Stomach smooth muscle (tissue), 2 donors: ENCODE measurements around the gene NPSR1.

Experiments used
- H3K27ac ChIP-seq: one replicate; pipeline ENCODE4 v1.7.0; 2013; ENCODE audit warnings: mild to moderate bottlenecking, low read length, inconsistent platforms
- H3K27me3 ChIP-seq, 2 donors: one replicate each; pipeline ENCODE4 v1.7.0; 2013; ENCODE audit warnings: low read length in 2 of 2; ENCODE audit not compliant: insufficient read depth in 2 of 2, control insufficient read depth in 1 of 2
- H3K36me3 ChIP-seq, 2 donors: one replicate each; pipeline ENCODE4 v1.7.0; 2013; ENCODE audit warnings: low read length in 2 of 2; ENCODE audit not compliant: control insufficient read depth in 2 of 2, insufficient read depth in 2 of 2
- H3K4me1 ChIP-seq: one replicate; pipeline ENCODE4 v1.7.0; 2013; ENCODE audit warnings: low read length; ENCODE audit not compliant: control insufficient read depth, insufficient read depth
- H3K4me3 ChIP-seq, 2 donors: one replicate each; pipeline ENCODE4 v1.7.0; 2013; ENCODE audit warnings: low read length in 2 of 2
- H3K9ac ChIP-seq, 2 donors: one replicate each; pipeline ENCODE4 v1.7.0; 2013; ENCODE audit warnings: low read length in 2 of 2, mild to moderate bottlenecking in 1 of 2
- H3K9me3 ChIP-seq, 2 donors: one replicate each; pipeline ENCODE4 v1.7.0; 2013; ENCODE audit warnings: low read length in 2 of 2; ENCODE audit not compliant: control insufficient read depth in 2 of 2
- donor health status: healthy.
- donor health status: Pancreatic carcinoma.

Gene NPSR1

GRCh38 chr7:34835901-34836600 lies 178.0 kb downstream of the NPSR1 start:
- H3K4me3 ChIP-seq = no peak overlapping the region
- no peaks in the 10 kb centered on the region for H3K9me3 ChIP-seq
- no peaks in the 10 kb centered on the region for H3K4me1 ChIP-seq
- H3K9ac ChIP-seq = no peak overlapping the region
- H3K36me3 ChIP-seq = no peaks in the 10 kb centered on the region
- H3K27ac ChIP-seq = no peak overlapping the region
- peaks cover 0 to 5% of the 10 kb centered on the region in 2 donors for H3K27me3 ChIP-seq

- H3K27me3 ChIP-seq = peaks cover 0 to 5% of the 10 kb centered on the region in 2 donors
- H3K4me3 ChIP-seq = no peak overlapping the region
- H3K36me3 ChIP-seq = no peaks in the 10 kb centered on the region
- H3K9me3 ChIP-seq = no peaks in the 10 kb centered on the region
- no peak overlapping the region for H3K9ac ChIP-seq
- H3K4me1 ChIP-seq = no peaks in the 10 kb centered on the region
- H3K27ac ChIP-seq = no peak overlapping the region
Measured at GRCh38 chr7:34837316-34837715, 179.3 kb downstream of the NPSR1 start.

- Histone ChIP-seq H3K4me3 (no peak overlapping the region), H3K27ac (no peak overlapping the region), H3K9ac (no peak overlapping the region), H3K9me3 (no peaks in the 10 kb centered on the region), H3K27me3 (peaks cover 0 to 5% of the 10 kb centered on the region in 2 donors), H3K36me3 (no peaks in the 10 kb centered on the region), H3K4me1 (no peaks in the 10 kb centered on the region)
Measured at GRCh38 chr7:34837801-34838201, 179.8 kb downstream of the NPSR1 start.

- Histone ChIP-seq H3K36me3 (no peaks in the 10 kb centered on the region), H3K4me3 (no peak overlapping the region), H3K4me1 (no peaks in the 10 kb centered on the region), H3K9ac (no peak overlapping the region), H3K9me3 (no peaks in the 10 kb centered on the region), H3K27me3 (peaks cover 0 to 5% of the 10 kb centered on the region in 2 donors), H3K27ac (no peak overlapping the region)
Measured at GRCh38 chr7:34838329-34838728, 180.3 kb downstream of the NPSR1 start.

- no peak overlapping the region for H3K27ac ChIP-seq
- peaks cover 0 to 3% of the 10 kb centered on the region in 2 donors for H3K27me3 ChIP-seq
Measured at GRCh38 chr7:34839645-34840044, 181.6 kb downstream of the NPSR1 start.

GRCh38 chr7:34840176-34840785 lies 182.3 kb downstream of the NPSR1 start:
- Histone ChIP-seq H3K4me3 (no peak overlapping the region), H3K36me3 (no peaks in the 10 kb centered on the region), H3K27ac (no peak overlapping the region), H3K9me3 (no peaks in the 10 kb centered on the region), H3K4me1 (no peaks in the 10 kb centered on the region), H3K27me3 (peaks cover 0 to 3% of the 10 kb centered on the region in 2 donors), H3K9ac (no peak overlapping the region)

More at GRCh38 chr7:34839645-34840044, 181.6 kb downstream of the NPSR1 start:
- H3K4me3 ChIP-seq = no peak overlapping the region
- no peaks in the 10 kb centered on the region for H3K4me1 ChIP-seq
- no peak overlapping the region for H3K9ac ChIP-seq
- H3K36me3 ChIP-seq = no peaks in the 10 kb centered on the region
- H3K9me3 ChIP-seq = no peaks in the 10 kb centered on the region

GRCh38 chr7:34841326-34841725 lies 183.3 kb downstream of the NPSR1 start:
- H3K27me3 ChIP-seq = peaks cover 0 to 3% of the 10 kb centered on the region in 2 donors
- H3K9me3 ChIP-seq = no peaks in the 10 kb centered on the region

GRCh38 chr7:34842782-34843181 lies 184.8 kb downstream of the NPSR1 start:
- no peaks in the 10 kb centered on the region for H3K36me3 ChIP-seq
- H3K4me3 ChIP-seq = no peak overlapping the region
- no peak overlapping the region for H3K27ac ChIP-seq
- H3K9me3 ChIP-seq = no peaks in the 10 kb centered on the region
- H3K27me3 ChIP-seq = peaks cover 0 to 3% of the 10 kb centered on the region in 2 donors
- H3K9ac ChIP-seq = no peak overlapping the region
- no peaks in the 10 kb centered on the region for H3K4me1 ChIP-seq

More at GRCh38 chr7:34841326-34841725, 183.3 kb downstream of the NPSR1 start:
- H3K9ac ChIP-seq = no peak overlapping the region
- H3K27ac ChIP-seq = no peak overlapping the region
- no peaks in the 10 kb centered on the region for H3K36me3 ChIP-seq
- H3K4me3 ChIP-seq = no peak overlapping the region
- H3K4me1 ChIP-seq = no peaks in the 10 kb centered on the region

- no peaks in the 10 kb centered on the region for H3K9me3 ChIP-seq
- no peak overlapping the region for H3K4me3 ChIP-seq
- no peak overlapping the region for H3K27ac ChIP-seq
- no peaks in the 10 kb centered on the region for H3K36me3 ChIP-seq
- H3K4me1 ChIP-seq = no peaks in the 10 kb centered on the region
- no peak overlapping the region for H3K9ac ChIP-seq
- peaks cover 0 to 3% of the 10 kb centered on the region in 2 donors for H3K27me3 ChIP-seq
Measured at GRCh38 chr7:34844406-34844805, 186.4 kb downstream of the NPSR1 start.

GRCh38 chr7:34844936-34845665 lies 187.1 kb downstream of the NPSR1 start:
- Histone ChIP-seq H3K27me3 (no peaks in the 10 kb centered on the region), H3K4me1 (no peaks in the 10 kb centered on the region), H3K36me3 (no peaks in the 10 kb centered on the region), H3K9me3 (no peaks in the 10 kb centered on the region), H3K9ac (no peak overlapping the region), H3K4me3 (no peak overlapping the region), H3K27ac (no peak overlapping the region)
